GM12865 (cell line): ENCODE measurements around the gene OR6B2.

Experiments
- DNase-seq: peaks from one replicate; pipeline ENCODE4 v3.0.0; 2010; ENCODE audit warnings: low read depth
- H3K4me3 ChIP-seq: 2 replicates; pipeline ENCODE4 v1.5.1; 2011; ENCODE audit warnings: mild to moderate bottlenecking, low read depth, low read length, control low read depth
- TF ChIP-seq, protein P1 (sequence below): IDR thresholded peaks from 2 replicates; pipeline ENCODE4 v1.5.1; 2011; ENCODE audit warnings: low read length, control low read depth, low read depth, inconsistent platforms; ENCODE audit not compliant: insufficient read depth; ENCODE audit errors: missing control alignments

OR6B2 gene

DNA sequence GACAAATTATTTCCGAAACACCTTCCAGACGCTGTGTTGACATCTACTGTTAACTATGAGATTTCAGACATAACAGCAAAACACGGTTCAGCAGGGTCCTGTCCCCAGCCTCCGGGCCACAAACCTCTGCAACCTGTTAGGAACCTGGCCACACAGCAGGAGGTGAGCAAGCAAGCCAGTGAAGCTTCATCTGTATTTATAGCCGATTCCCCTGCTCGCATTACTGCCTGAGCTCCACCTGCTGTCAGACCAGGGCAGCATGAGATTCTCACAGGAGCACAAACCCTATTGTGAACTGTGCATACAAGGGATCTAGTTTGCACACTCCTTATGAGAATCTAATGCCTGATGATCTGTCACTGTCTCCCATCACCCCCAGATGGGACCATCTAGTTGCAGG lies 36.1 kb downstream of the OR6B2 start:
- no peak overlapping the region for H3K4me3 ChIP-seq
- TF ChIP-seq, protein P1, sequence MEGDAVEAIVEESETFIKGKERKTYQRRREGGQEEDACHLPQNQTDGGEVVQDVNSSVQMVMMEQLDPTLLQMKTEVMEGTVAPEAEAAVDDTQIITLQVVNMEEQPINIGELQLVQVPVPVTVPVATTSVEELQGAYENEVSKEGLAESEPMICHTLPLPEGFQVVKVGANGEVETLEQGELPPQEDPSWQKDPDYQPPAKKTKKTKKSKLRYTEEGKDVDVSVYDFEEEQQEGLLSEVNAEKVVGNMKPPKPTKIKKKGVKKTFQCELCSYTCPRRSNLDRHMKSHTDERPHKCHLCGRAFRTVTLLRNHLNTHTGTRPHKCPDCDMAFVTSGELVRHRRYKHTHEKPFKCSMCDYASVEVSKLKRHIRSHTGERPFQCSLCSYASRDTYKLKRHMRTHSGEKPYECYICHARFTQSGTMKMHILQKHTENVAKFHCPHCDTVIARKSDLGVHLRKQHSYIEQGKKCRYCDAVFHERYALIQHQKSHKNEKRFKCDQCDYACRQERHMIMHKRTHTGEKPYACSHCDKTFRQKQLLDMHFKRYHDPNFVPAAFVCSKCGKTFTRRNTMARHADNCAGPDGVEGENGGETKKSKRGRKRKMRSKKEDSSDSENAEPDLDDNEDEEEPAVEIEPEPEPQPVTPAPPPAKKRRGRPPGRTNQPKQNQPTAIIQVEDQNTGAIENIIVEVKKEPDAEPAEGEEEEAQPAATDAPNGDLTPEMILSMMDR = no peak
- DNase-seq = no peak

DNA sequence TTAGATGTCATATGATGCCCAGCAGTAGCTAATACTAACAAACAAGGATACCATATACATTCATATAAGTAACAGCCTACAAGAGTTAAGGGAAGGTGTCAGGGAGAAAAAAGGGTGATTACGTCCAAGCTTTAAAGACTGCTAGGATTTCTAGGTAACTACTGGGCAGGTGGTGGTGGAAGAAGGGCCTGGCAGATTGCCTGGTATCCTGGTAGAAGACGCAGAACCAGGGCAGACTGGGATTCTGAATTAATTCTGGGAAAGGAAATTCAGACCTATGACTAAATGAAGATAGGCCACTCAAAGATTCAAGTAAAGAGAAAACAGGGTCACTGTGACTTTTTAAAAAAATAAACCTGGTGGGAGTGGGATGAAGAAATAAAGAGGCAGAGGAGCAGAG lies 36.9 kb downstream of the OR6B2 start:
- no peak for DNase-seq
- TF ChIP-seq, protein P1 = no peak
- H3K4me3 ChIP-seq = no peak overlapping the region

DNA sequence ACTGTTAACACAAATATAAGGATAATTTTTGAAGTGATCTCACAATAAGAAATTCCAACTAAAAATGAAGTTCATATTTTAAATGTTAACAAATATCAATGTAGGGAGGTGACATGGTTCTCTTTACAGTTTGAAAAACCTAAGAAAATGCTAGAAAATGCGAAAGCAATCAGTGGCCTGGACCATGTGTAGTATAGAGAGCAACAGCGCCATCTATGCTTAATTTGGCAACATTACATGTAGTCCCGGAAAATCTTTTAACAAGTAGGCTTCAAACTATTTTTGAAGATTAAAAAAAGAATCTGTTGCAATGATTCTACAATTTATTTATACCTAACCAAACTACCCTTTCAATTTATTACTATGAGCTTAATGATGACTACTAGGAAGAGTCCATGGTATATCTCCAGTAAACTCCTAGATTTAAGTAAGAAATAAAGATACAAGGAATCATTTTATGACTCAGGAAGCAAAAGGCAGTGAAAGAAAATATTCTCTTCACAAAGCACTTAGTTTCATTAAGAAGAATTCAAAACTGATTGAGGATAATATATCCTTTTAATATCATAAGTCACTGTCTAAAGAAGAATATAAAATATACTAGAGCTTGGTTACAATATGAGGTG lies 38.4 kb downstream of the OR6B2 start:
- no peak overlapping the region for H3K4me3 ChIP-seq
- TF ChIP-seq, protein P1 = peak; percentile 66
- DNase-seq = peak; percentile 56

GRCh38 chr2:239990966-239991365 lies 39.3 kb downstream of the OR6B2 start:
- TF ChIP-seq, protein P1 = no peak
- DNase-seq = no peak
- no peak overlapping the region for H3K4me3 ChIP-seq

DNA sequence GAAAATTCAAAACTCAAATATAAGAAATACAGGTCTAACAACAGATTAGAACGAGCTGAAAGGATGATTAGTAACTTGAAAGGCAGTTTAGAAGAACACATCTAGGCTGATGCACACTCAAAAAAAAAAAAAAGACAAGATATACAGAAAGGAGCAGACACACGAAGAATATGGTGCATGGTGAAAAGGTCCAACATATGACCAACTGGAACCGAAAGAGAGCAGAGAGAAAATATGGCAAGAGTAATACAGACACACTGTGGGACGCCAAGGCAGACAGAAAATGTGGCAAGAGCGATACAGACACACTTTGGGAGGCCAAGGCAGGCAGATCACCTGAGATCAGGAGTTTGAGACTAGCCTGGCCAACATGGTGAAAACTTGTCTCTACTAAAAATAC lies 44.9 kb downstream of the OR6B2 start:
- no peak for DNase-seq
- TF ChIP-seq, protein P1 = no peak
- H3K4me3 ChIP-seq = no peak overlapping the region

DNA sequence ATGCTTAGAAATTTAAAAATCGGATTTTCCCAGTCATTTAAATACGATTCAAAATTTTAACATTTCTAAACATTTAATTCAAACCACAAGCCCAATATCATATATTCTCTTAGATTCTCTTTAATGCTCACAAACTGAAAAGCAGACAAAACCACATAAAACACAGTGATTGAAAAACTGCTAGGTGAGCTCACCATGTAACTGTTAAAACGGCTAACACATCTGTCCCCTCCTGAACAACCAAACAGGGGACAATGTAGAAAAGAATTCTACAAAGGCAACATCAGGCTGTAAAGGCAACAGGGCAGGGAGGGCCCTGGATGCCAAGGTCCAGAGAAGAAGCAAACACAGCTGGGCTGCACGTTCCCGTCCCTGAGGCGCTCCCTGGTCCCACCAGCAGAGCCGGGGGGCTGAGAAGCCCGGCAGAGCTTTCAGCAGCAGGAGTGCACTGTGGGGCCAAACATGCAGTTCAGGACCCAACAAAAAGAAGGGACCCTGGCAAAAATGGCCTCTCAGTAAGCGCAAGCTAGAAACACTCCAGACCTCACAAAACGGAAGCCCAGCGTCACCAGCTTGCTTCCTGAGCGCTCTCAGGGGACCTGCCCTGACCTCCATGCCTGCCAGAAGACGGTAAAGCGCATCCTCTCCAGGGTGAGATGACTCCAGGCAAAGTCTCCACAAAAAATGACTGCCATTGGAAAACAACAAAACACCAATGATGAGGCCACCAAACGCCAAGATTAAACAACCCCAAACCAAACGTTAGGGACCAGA lies 45.6 kb downstream of the OR6B2 start:
- no peak for DNase-seq
- TF ChIP-seq, protein P1 = no peak
- no peak overlapping the region for H3K4me3 ChIP-seq
